ENCODE data around the gene DAPK2.

DNA sequence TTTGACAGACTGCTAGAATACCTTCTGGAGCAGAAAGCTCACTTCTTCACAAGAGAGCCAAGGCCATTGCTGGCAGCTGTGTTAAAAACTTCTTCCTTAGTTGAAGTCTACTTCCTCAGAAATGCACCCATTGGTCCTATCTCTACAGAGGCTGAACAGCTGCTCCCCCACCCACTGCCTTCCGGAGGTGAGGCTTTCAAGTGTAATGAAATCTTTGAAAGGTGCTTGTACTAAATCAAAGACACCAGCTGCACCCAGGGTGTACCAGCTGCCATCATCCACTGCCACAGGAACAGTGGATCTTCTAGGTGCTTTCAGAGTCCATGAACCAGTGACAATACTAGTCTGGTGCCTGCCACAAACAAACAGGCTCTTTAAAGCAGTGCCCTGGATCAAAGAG is 186.1 kb downstream of the DAPK2 start:
- TF ChIP-seq, protein P1, sequence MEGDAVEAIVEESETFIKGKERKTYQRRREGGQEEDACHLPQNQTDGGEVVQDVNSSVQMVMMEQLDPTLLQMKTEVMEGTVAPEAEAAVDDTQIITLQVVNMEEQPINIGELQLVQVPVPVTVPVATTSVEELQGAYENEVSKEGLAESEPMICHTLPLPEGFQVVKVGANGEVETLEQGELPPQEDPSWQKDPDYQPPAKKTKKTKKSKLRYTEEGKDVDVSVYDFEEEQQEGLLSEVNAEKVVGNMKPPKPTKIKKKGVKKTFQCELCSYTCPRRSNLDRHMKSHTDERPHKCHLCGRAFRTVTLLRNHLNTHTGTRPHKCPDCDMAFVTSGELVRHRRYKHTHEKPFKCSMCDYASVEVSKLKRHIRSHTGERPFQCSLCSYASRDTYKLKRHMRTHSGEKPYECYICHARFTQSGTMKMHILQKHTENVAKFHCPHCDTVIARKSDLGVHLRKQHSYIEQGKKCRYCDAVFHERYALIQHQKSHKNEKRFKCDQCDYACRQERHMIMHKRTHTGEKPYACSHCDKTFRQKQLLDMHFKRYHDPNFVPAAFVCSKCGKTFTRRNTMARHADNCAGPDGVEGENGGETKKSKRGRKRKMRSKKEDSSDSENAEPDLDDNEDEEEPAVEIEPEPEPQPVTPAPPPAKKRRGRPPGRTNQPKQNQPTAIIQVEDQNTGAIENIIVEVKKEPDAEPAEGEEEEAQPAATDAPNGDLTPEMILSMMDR (IDR thresholded peaks at IDR 0.05), result no peak
- no peak for TF ChIP-seq EP300 (IDR thresholded peaks at IDR 0.05)
